Upper lobe of right lung (tissue), 1 donor: ENCODE results near the gene TMEM240. TPM values are rescaled to one million over a fixed set of nuclear protein-coding genes. Genes with fewer than 3 reads are reported as not detected.
"Not testable (repeated sequence)": the region's sequence is repeated elsewhere in the genome, so short reads cannot be mapped to it uniquely, and the experiment has no call there.

Experiments used
- ATAC-seq: fragments of 200-7000 bp; cut with Tn5 transposase; one replicate; pipeline ENCODE4 v1.9.1; 2020; ENCODE audit warnings: mild to moderate bottlenecking, moderate library complexity
- DNase-seq: peaks from one replicate; pipeline ENCODE4 v3.0.0-alpha.2; 2020
- H3K27ac ChIP-seq: fragments of 200-600 bp; one replicate; pipeline ENCODE4 v1.8.0; 2022
- H3K27me3 ChIP-seq: fragments of 200-600 bp; one replicate; pipeline ENCODE4 v1.8.0; 2022; ENCODE audit warnings: mild to moderate bottlenecking
- H3K36me3 ChIP-seq: fragments of 200-600 bp; one replicate; pipeline ENCODE4 v1.8.0; 2022
- H3K4me1 ChIP-seq: fragments of 200-600 bp; one replicate; pipeline ENCODE4 v1.8.0; 2022
- H3K4me3 ChIP-seq: fragments of 200-600 bp; one replicate; pipeline ENCODE4 v1.8.0; 2022; ENCODE audit warnings: mild to moderate bottlenecking
- H3K9me3 ChIP-seq: fragments of 200-600 bp; one replicate; pipeline ENCODE4 v1.8.0; 2022
- intact Hi-C: fragments of 100-400 bp; cut with DNase I; formaldehyde crosslinking; loops from one replicate; pipeline ENCODE4 v1.11.0; 2022
- total RNA-seq: library from RNA; stranded (reverse); fragmentation: NEBNext Ultra II Directional; extraction: Animal tissue kit (Norgen Biotek cat#: 25700); gene quantifications from one replicate; pipeline ENCODE4 v1.2.1, GENCODE V29; 2021
- TF ChIP-seq, protein P1 (sequence below): fragments of 200-600 bp; IDR thresholded peaks from one replicate; pipeline ENCODE4 v1.8.0; 2022; ENCODE audit warnings: antibody characterized with exemption
- donor health status: DM: no; HTN: yes; CAD: no; lungs with severe emphysema.

Gene TMEM240
- total RNA-seq, 1 donor from 2014 or later, result 2.9 TPM

DNA sequence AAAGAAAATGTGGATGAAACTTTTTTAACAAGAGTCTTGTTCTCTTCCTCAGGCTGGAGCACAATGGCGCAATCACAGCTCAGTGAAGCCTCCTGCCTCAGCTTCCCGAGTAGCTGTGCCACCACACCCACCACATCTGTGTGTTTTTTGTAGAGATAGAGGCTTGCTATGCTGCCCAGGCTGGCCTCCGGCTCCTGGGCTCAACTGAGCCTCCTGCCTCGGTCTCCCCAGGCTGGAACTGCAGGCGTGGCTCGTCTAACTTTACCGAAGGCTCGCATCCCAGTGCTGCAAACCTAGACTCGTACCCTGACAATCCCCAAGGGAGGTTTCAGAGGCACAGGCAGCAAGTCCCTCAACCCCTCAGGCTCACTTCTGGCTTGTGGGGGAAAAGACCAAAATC, 19.8 kb upstream of the TMEM240 start:
- no peak overlapping the region for H3K27ac ChIP-seq
- DNase-seq, result no peak
- H3K4me1 ChIP-seq, result no peaks in the 10 kb centered on the region
- H3K9me3 ChIP-seq, result no peaks in the 10 kb centered on the region
- intact Hi-C loops, result no loop called here
- H3K36me3 ChIP-seq, result peaks cover 51% of the 10 kb centered on the region
- no peak for ATAC-seq
- H3K4me3 ChIP-seq, result no peak overlapping the region
- TF ChIP-seq, protein P1, sequence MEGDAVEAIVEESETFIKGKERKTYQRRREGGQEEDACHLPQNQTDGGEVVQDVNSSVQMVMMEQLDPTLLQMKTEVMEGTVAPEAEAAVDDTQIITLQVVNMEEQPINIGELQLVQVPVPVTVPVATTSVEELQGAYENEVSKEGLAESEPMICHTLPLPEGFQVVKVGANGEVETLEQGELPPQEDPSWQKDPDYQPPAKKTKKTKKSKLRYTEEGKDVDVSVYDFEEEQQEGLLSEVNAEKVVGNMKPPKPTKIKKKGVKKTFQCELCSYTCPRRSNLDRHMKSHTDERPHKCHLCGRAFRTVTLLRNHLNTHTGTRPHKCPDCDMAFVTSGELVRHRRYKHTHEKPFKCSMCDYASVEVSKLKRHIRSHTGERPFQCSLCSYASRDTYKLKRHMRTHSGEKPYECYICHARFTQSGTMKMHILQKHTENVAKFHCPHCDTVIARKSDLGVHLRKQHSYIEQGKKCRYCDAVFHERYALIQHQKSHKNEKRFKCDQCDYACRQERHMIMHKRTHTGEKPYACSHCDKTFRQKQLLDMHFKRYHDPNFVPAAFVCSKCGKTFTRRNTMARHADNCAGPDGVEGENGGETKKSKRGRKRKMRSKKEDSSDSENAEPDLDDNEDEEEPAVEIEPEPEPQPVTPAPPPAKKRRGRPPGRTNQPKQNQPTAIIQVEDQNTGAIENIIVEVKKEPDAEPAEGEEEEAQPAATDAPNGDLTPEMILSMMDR, result no peak
- H3K27me3 ChIP-seq, result no peaks in the 10 kb centered on the region

DNA sequence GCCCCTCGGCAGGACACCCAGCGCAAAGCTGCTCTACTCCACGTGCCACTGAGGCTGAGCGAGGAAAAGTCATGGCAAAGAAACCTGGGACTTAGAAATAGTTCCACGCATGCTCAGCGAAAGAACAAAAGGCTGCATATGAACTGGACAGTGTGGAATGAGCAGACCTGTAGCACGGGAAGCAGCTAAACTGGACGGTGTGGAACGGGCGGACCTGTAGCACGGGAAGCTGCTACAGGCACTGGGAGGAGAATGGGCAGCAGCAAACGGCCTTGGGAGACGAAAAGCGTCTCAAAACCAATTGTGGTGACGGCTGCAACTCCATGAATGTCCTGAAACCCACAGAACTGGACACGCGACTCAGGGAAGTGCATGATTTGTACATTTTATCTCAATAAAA, 18.6 kb upstream of the TMEM240 start:
- Histone ChIP-seq H3K27ac (no peak overlapping the region), H3K27me3 (no peaks in the 10 kb centered on the region), H3K4me1 (no peaks in the 10 kb centered on the region), H3K36me3 (peaks cover 43% of the 10 kb centered on the region), H3K4me3 (no peak overlapping the region), H3K9me3 (no peaks in the 10 kb centered on the region)
- no peak for DNase-seq
- ATAC-seq, result no peak
- TF ChIP-seq, protein P1, result no peak
- intact Hi-C loops, result no loop called here

DNA sequence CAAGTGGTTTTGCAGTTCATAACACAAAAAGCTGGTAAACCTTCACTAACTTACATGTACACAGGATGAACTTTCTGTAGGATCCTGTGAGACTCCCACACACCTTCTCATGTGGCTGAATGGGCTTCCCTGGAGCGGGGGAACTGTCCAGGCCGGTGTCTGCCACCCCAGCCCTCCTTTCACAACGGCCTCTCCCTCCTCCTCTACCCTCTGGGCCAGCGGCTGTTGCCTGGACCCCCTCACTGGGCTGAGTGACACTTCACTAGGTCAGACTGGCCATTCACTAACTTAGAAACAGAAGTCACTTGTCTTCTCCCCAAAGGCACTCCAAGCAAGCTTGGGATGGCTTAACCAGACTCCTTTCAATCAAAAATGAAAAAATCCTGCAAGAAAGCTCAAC, 18.2 kb upstream of the TMEM240 start:
- Histone ChIP-seq H3K27ac (no peak overlapping the region), H3K36me3 (peaks cover 38% of the 10 kb centered on the region), H3K4me3 (no peak overlapping the region), H3K27me3 (no peaks in the 10 kb centered on the region), H3K4me1 (no peaks in the 10 kb centered on the region), H3K9me3 (no peaks in the 10 kb centered on the region)
- no peak for ATAC-seq
- no peak for DNase-seq
- TF ChIP-seq, protein P1, result no peak
- intact Hi-C loops, result no loop called here

DNA sequence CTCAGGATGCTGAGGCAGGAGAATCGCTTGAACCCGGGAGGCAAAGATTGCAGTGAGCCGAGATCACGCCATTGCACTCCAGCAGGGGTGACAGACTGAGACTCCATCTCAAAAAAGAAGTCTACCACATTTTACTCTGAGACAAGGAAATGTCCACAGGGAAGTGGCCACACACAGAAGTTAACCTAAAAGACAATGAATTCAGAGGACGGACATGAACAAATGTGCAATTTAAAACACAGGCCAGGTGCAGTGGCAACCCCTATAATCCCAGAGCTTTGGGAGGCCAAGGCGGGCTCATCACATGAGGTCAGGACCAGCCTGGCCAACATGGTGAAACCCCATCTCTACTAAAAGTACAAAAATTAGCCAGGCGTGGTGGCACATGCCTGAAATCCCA, 17.3 kb upstream of the TMEM240 start:
- H3K9me3 ChIP-seq, ATAC-seq, intact Hi-C loops: not testable (repeated sequence)

DNA sequence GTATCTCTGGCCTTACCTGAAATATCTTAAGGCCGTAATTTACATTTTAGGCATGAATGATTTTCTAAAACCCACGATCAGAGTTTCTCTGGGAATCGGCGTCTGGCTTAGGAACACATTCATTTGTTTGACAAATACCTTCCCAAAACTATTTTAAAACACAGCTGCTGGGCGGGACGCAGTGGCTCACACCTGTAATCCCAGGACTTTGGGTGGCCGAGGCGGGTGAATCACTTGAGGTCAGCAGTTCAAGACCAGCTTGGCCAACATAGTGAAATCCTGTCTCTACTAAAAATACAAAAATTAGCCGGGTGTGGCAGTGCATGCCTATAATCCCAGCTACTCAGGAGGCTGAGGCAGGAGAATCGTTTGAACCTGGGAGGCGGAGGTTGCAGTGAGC, 16.5 kb upstream of the TMEM240 start:
- intact Hi-C loops, H3K4me3 ChIP-seq, H3K27ac ChIP-seq, H3K4me1 ChIP-seq, ATAC-seq, H3K27me3 ChIP-seq, DNase-seq, H3K9me3 ChIP-seq: not testable (repeated sequence)
- peaks cover 21% of the 10 kb centered on the region for H3K36me3 ChIP-seq

More for the DNA sequence above, 17.3 kb upstream of the TMEM240 start:
- not testable (repeated sequence) for H3K27me3 ChIP-seq, H3K4me1 ChIP-seq, H3K4me3 ChIP-seq, H3K27ac ChIP-seq, DNase-seq
- peaks cover 29% of the 10 kb centered on the region for H3K36me3 ChIP-seq

DNA sequence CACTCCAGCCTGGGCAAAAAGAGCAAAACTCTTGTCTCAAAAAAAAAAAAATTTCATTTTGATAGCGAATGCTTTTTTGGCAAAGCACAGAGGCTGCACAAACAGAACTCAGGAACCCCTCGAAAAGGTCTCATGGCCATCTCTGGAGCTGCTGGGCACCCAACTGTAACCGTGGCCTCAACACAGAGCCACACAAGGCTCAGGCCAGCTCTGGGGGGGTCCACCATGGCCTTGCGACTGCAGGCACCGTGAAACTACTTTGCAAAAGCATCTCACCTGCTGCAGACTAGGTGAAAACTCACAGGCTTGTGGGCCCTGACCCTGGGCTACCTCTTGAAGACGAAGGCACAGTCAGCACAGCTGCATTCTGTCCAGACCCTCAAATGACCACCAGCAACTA, 16.1 kb upstream of the TMEM240 start:
- Histone ChIP-seq H3K9me3 (no peaks in the 10 kb centered on the region), H3K27me3 (no peaks in the 10 kb centered on the region), H3K27ac (no peak overlapping the region), H3K4me3 (no peak overlapping the region), H3K4me1 (no peaks in the 10 kb centered on the region), H3K36me3 (peaks cover 17% of the 10 kb centered on the region)
- no peak for ATAC-seq
- intact Hi-C loops, result no loop called here
- TF ChIP-seq, protein P1, result no peak
- no peak for DNase-seq
